Neural crest cell (in vitro differentiated cells): ENCODE data around the gene AP3S2. TPM values are rescaled to one million over a fixed set of nuclear protein-coding genes. Genes with fewer than 3 reads are reported as not detected.

ENCODE experiments used
- DNase-seq: peaks from one replicate; pipeline ENCODE4 v3.0.0; 2021; ENCODE audit warnings: low read depth, mixed read lengths, low spot score
- H3K27ac Mint-ChIP-seq: one replicate; pipeline ENCODE4 v1.8.0; 2021; ENCODE audit warnings: mild to moderate bottlenecking, mixed read lengths; ENCODE audit not compliant: unreplicated experiment
- H3K27me3 Mint-ChIP-seq: 2 replicates; pipeline ENCODE4 v1.8.0; 2021; ENCODE audit warnings: low read depth, mild to moderate bottlenecking, mixed read lengths
- H3K36me3 Mint-ChIP-seq: 2 replicates; pipeline ENCODE4 v1.8.0; 2021; ENCODE audit warnings: low read depth, mild to moderate bottlenecking, mixed read lengths
- H3K4me1 Mint-ChIP-seq: 2 replicates; pipeline ENCODE4 v1.8.0; 2021; ENCODE audit warnings: mixed read lengths
- H3K4me3 Mint-ChIP-seq: one replicate; pipeline ENCODE4 v1.8.0; 2021; ENCODE audit warnings: mild to moderate bottlenecking, mixed read lengths
- H3K9me3 Mint-ChIP-seq: 2 replicates; pipeline ENCODE4 v1.8.0; 2021; ENCODE audit warnings: mixed read lengths
- CTCF ChIP-seq: fragments of 200-600 bp; sonication (generic); conservative IDR thresholded peaks from 2 replicates; pipeline ENCODE4 v1.5.0; 2021; ENCODE audit warnings: antibody characterized with exemption, mild to moderate bottlenecking
- total RNA-seq: library from RNA; stranded (reverse); gene quantifications from 2 replicates; pipeline ENCODE4 v1.2.1, GENCODE V29; 2021

Gene AP3S2
- total RNA-seq, 1 donor from 2014 or later, result 31.6 TPM

- TF ChIP-seq CTCF, result no peak
- H3K27me3 Mint-ChIP-seq, result no peaks in the 10 kb centered on the region
- H3K27ac Mint-ChIP-seq, result no peak overlapping the region
- H3K36me3 Mint-ChIP-seq, result no peaks in the 10 kb centered on the region
- no peak for DNase-seq
- no peak overlapping the region for H3K4me3 Mint-ChIP-seq
- H3K9me3 Mint-ChIP-seq, result peaks cover 2% of the 10 kb centered on the region
- no peaks in the 10 kb centered on the region for H3K4me1 Mint-ChIP-seq
Observed at GRCh38 chr15:89936051-89936785, 42.4 kb upstream of the AP3S2 start.

- Mint-ChIP-seq H3K27ac (no peak overlapping the region), H3K9me3 (peaks cover under 1% of the 10 kb centered on the region), H3K4me3 (no peak overlapping the region), H3K27me3 (no peaks in the 10 kb centered on the region), H3K36me3 (no peaks in the 10 kb centered on the region), H3K4me1 (no peaks in the 10 kb centered on the region)
- no peak for DNase-seq
- TF ChIP-seq CTCF, result no peak
Observed at GRCh38 chr15:89932880-89933279, 39.1 kb upstream of the AP3S2 start.

GRCh38 chr15:89928421-89928820 lies 34.6 kb upstream of the AP3S2 start:
- no peaks in the 10 kb centered on the region for H3K36me3 Mint-ChIP-seq
- no peaks in the 10 kb centered on the region for H3K27me3 Mint-ChIP-seq
- H3K9me3 Mint-ChIP-seq, result no peaks in the 10 kb centered on the region
- TF ChIP-seq CTCF, result no peak
- H3K4me3 Mint-ChIP-seq, result no peak overlapping the region
- no peak for DNase-seq
- H3K27ac Mint-ChIP-seq, result no peak overlapping the region
- no peaks in the 10 kb centered on the region for H3K4me1 Mint-ChIP-seq

GRCh38 chr15:89926158-89926557 lies 32.4 kb upstream of the AP3S2 start:
- TF ChIP-seq CTCF, result no peak
- no peaks in the 10 kb centered on the region for H3K9me3 Mint-ChIP-seq
- H3K36me3 Mint-ChIP-seq, result no peaks in the 10 kb centered on the region
- no peaks in the 10 kb centered on the region for H3K27me3 Mint-ChIP-seq
- no peak overlapping the region for H3K4me3 Mint-ChIP-seq
- no peak overlapping the region for H3K27ac Mint-ChIP-seq
- H3K4me1 Mint-ChIP-seq, result no peaks in the 10 kb centered on the region
- DNase-seq, result no peak

- peaks cover 14% of the 10 kb centered on the region for H3K4me1 Mint-ChIP-seq
- H3K9me3 Mint-ChIP-seq, result no peaks in the 10 kb centered on the region
- TF ChIP-seq CTCF, result no peak
- no peaks in the 10 kb centered on the region for H3K27me3 Mint-ChIP-seq
- H3K4me3 Mint-ChIP-seq, result no peak overlapping the region
- no peaks in the 10 kb centered on the region for H3K36me3 Mint-ChIP-seq
- no peak overlapping the region for H3K27ac Mint-ChIP-seq
- DNase-seq, result no peak
Observed at GRCh38 chr15:89917442-89918101, 23.8 kb upstream of the AP3S2 start.
